Measurements from ENCODE around the gene MYLK.

Gene MYLK

GRCh38 chr3:123693584-123694190 is 190.4 kb downstream of the MYLK start:
- no peak for DNase-seq

- DNase-seq: no peak
Measured at GRCh38 chr3:123692671-123693070, 191.5 kb downstream of the MYLK start.

GRCh38 chr3:123692041-123692440 is 192.1 kb downstream of the MYLK start:
- no peak for DNase-seq

GRCh38 chr3:123689831-123690230 is 194.3 kb downstream of the MYLK start:
- DNase-seq: no peak

GRCh38 chr3:123688241-123688747 is 195.8 kb downstream of the MYLK start:
- no peak for DNase-seq

- DNase-seq: no peak
Measured at GRCh38 chr3:123687286-123687685, 196.8 kb downstream of the MYLK start.

- DNase-seq: no peak
Measured at GRCh38 chr3:123686251-123686650, 197.9 kb downstream of the MYLK start.

- DNase-seq: no peak
Measured at GRCh38 chr3:123685780-123686179, 198.4 kb downstream of the MYLK start.

GRCh38 chr3:123684636-123685035 is 199.5 kb downstream of the MYLK start:
- DNase-seq: no peak

GRCh38 chr3:123684209-123684608 is 199.9 kb downstream of the MYLK start:
- no peak for DNase-seq

- DNase-seq: no peak
Measured at GRCh38 chr3:123683505-123684154, 200.5 kb downstream of the MYLK start.

- DNase-seq: no peak
Measured at GRCh38 chr3:123682781-123683504, 201.2 kb downstream of the MYLK start.

- DNase-seq: no peak
Measured at GRCh38 chr3:123682302-123682701, 201.8 kb downstream of the MYLK start.

- no peak for DNase-seq
Measured at GRCh38 chr3:123679712-123680386, 204.3 kb downstream of the MYLK start.

- no peak for DNase-seq
Measured at GRCh38 chr3:123678108-123678511, 206.0 kb downstream of the MYLK start.

GRCh38 chr3:123672429-123673146 is 211.5 kb downstream of the MYLK start:
- no peak for DNase-seq

GRCh38 chr3:123670743-123671142 is 213.4 kb downstream of the MYLK start:
- no peak for DNase-seq

- no peak for DNase-seq
Measured at GRCh38 chr3:123668906-123669305, 215.2 kb downstream of the MYLK start.

GRCh38 chr3:123667784-123668183 is 216.3 kb downstream of the MYLK start:
- no peak for DNase-seq

- DNase-seq: no peak
Measured at GRCh38 chr3:123664753-123665152, 219.4 kb downstream of the MYLK start.

GRCh38 chr3:123663977-123664376 is 220.2 kb downstream of the MYLK start:
- DNase-seq: no peak

- no peak for DNase-seq
Measured at GRCh38 chr3:123661973-123662372, 222.2 kb downstream of the MYLK start.

- no peak for DNase-seq
Measured at GRCh38 chr3:123660900-123661299, 223.2 kb downstream of the MYLK start.

All from NCI-H1436 (cell line).